Skeletal muscle tissue (tissue), 4 donors: Measurements from ENCODE around the gene UBXN4. TPM values are rescaled to one million over a fixed set of nuclear protein-coding genes. Genes with fewer than 3 reads are reported as not detected.

Experiments
- H3K27ac ChIP-seq: one replicate; pipeline ENCODE4 v1.7.0; 2013; ENCODE audit warnings: mild to moderate bottlenecking, low read depth, low read length, inconsistent platforms
- H3K27me3 ChIP-seq, 3 donors: one replicate each; pipeline ENCODE4 v1.7.0; 2013; ENCODE audit warnings: low read length in 3 of 3; ENCODE audit not compliant: control insufficient read depth in 3 of 3, insufficient read depth in 3 of 3
- H3K36me3 ChIP-seq, 3 donors: one replicate each; pipeline ENCODE4 v1.7.0; 2013; ENCODE audit warnings: low read length in 3 of 3; ENCODE audit not compliant: control insufficient read depth in 3 of 3, insufficient read depth in 3 of 3
- H3K4me1 ChIP-seq, 3 donors: one replicate each; pipeline ENCODE4 v1.7.0; 2013; ENCODE audit warnings: low read length in 3 of 3, mild to moderate bottlenecking in 3 of 3; ENCODE audit not compliant: control insufficient read depth in 3 of 3, insufficient read depth in 3 of 3
- H3K4me3 ChIP-seq, 3 donors: one replicate each; pipeline ENCODE4 v1.7.0; 2013; ENCODE audit warnings: low read length in 3 of 3
- H3K9ac ChIP-seq, 3 donors: one replicate each; pipeline ENCODE4 v1.7.0; 2013; ENCODE audit warnings: low read length in 3 of 3, mild to moderate bottlenecking in 3 of 3, moderate library complexity in 2 of 3, low read depth in 1 of 3
- H3K9me3 ChIP-seq, 3 donors: one replicate each; pipeline ENCODE4 v1.7.0; 2013; ENCODE audit warnings: low read length in 3 of 3; ENCODE audit not compliant: control insufficient read depth in 3 of 3
- total RNA-seq: library from RNA; depleted of rRNA; stranded (reverse); fragments of >200 nt; gene quantifications from one replicate; pipeline ENCODE4 v1.2.3, GENCODE V29; 2014
- donor health status: Osteomylitis.

The UBXN4 gene
- total RNA-seq, 1 donor from 2014 or later = 41.8 TPM

- H3K4me1 ChIP-seq = no peaks in the 10 kb centered on the region
- no peak overlapping the region for H3K4me3 ChIP-seq
- peaks cover 0 to 3% (median 1%) of the 10 kb centered on the region in 3 donors for H3K9me3 ChIP-seq
- H3K27me3 ChIP-seq = no peaks in the 10 kb centered on the region
- no peak overlapping the region for H3K9ac ChIP-seq
- no peaks in the 10 kb centered on the region for H3K36me3 ChIP-seq
- no peak overlapping the region for H3K27ac ChIP-seq
Observed at GRCh38 chr2:135817951-135818350, 76.3 kb downstream of the UBXN4 start.

GRCh38 chr2:135818937-135819610, 77.4 kb downstream of the UBXN4 start:
- H3K4me3 ChIP-seq = no peak overlapping the region
- no peak overlapping the region for H3K9ac ChIP-seq
- H3K9me3 ChIP-seq = peaks cover 0 to 4% (median 3%) of the 10 kb centered on the region in 3 donors
- H3K27me3 ChIP-seq = no peaks in the 10 kb centered on the region
- no peak overlapping the region for H3K27ac ChIP-seq
- H3K36me3 ChIP-seq = no peaks in the 10 kb centered on the region
- H3K4me1 ChIP-seq = no peaks in the 10 kb centered on the region

GRCh38 chr2:135820003-135820618, 78.5 kb downstream of the UBXN4 start:
- H3K4me3 ChIP-seq = no peak overlapping the region
- H3K27me3 ChIP-seq = no peaks in the 10 kb centered on the region
- H3K4me1 ChIP-seq = no peaks in the 10 kb centered on the region
- H3K9me3 ChIP-seq = peaks cover 0 to 4% (median 3%) of the 10 kb centered on the region in 3 donors
- H3K36me3 ChIP-seq = no peaks in the 10 kb centered on the region
- H3K27ac ChIP-seq = no peak overlapping the region
- no peak overlapping the region for H3K9ac ChIP-seq

- Histone ChIP-seq H3K27me3 (no peaks in the 10 kb centered on the region), H3K36me3 (no peaks in the 10 kb centered on the region), H3K4me1 (no peaks in the 10 kb centered on the region), H3K4me3 (no peak overlapping the region), H3K9me3 (peaks cover 0 to 4% (median 3%) of the 10 kb centered on the region in 3 donors), H3K27ac (no peak overlapping the region), H3K9ac (no peak overlapping the region)
Observed at GRCh38 chr2:135821190-135821589, 79.5 kb downstream of the UBXN4 start.

GRCh38 chr2:135822855-135823254, 81.2 kb downstream of the UBXN4 start:
- Histone ChIP-seq H3K9ac (no peak overlapping the region), H3K4me1 (no peaks in the 10 kb centered on the region), H3K4me3 (no peak overlapping the region), H3K27me3 (no peaks in the 10 kb centered on the region), H3K36me3 (no peaks in the 10 kb centered on the region), H3K9me3 (peaks cover 0 to 4% (median 3%) of the 10 kb centered on the region in 3 donors), H3K27ac (no peak overlapping the region)

GRCh38 chr2:135825131-135825530, 83.5 kb downstream of the UBXN4 start:
- Histone ChIP-seq H3K27me3 (no peaks in the 10 kb centered on the region), H3K4me1 (no peaks in the 10 kb centered on the region), H3K27ac (no peak overlapping the region), H3K9ac (no peak overlapping the region), H3K36me3 (no peaks in the 10 kb centered on the region), H3K9me3 (peaks cover 0 to 4% (median 3%) of the 10 kb centered on the region in 3 donors), H3K4me3 (no peak overlapping the region)

- H3K27me3 ChIP-seq = no peaks in the 10 kb centered on the region
- H3K4me1 ChIP-seq = no peaks in the 10 kb centered on the region
- no peak overlapping the region for H3K9ac ChIP-seq
- no peaks in the 10 kb centered on the region for H3K36me3 ChIP-seq
- H3K4me3 ChIP-seq = no peak overlapping the region
- H3K27ac ChIP-seq = no peak overlapping the region
- H3K9me3 ChIP-seq = peaks cover 0 to 4% (median 3%) of the 10 kb centered on the region in 3 donors
Observed at GRCh38 chr2:135825550-135826176, 84.0 kb downstream of the UBXN4 start.

GRCh38 chr2:135826544-135826943, 84.9 kb downstream of the UBXN4 start:
- H3K36me3 ChIP-seq = no peaks in the 10 kb centered on the region
- no peaks in the 10 kb centered on the region for H3K4me1 ChIP-seq
- H3K27me3 ChIP-seq = no peaks in the 10 kb centered on the region
- H3K9me3 ChIP-seq = peaks cover 0 to 4% (median 3%) of the 10 kb centered on the region in 3 donors
- no peak overlapping the region for H3K27ac ChIP-seq
- no peak overlapping the region for H3K4me3 ChIP-seq
- H3K9ac ChIP-seq = no peak overlapping the region

GRCh38 chr2:135829378-135830135, 87.9 kb downstream of the UBXN4 start:
- H3K9me3 ChIP-seq = no peaks in the 10 kb centered on the region
- no peaks in the 10 kb centered on the region for H3K36me3 ChIP-seq
- H3K27me3 ChIP-seq = no peaks in the 10 kb centered on the region
- H3K4me3 ChIP-seq = no peak overlapping the region
- no peak overlapping the region for H3K9ac ChIP-seq
- no peaks in the 10 kb centered on the region for H3K4me1 ChIP-seq
- no peak overlapping the region for H3K27ac ChIP-seq
